SU-DHL-6 (cell line): ENCODE results near the gene BIN1.

ENCODE experiments used
- H2AFZ ChIP-seq: fragments of 200-600 bp; sonication (generic); 2 replicates; pipeline ENCODE4 v1.6.1; 2014; ENCODE audit warnings: low read depth, mild to moderate bottlenecking, moderate library complexity, mixed read lengths, antibody characterized with exemption, low read length; ENCODE audit not compliant: severe bottlenecking
- H3F3A ChIP-seq: fragments of 200-600 bp; shearing (Covaris generic); 2 replicates; pipeline ENCODE4 v1.6.0; 2016; ENCODE audit warnings: antibody characterized with exemption, mild to moderate bottlenecking; ENCODE audit not compliant: insufficient read depth
- H3K27ac ChIP-seq: fragments of 200-600 bp; sonication (generic); 2 replicates; pipeline ENCODE4 v1.5.1; 2016; ENCODE audit warnings: low read depth, mild to moderate bottlenecking, low read length, moderate library complexity, mixed read lengths
- H3K27me3 ChIP-seq: fragments of 200-600 bp; sonication (generic), shearing (Covaris generic); 2 replicates; pipeline ENCODE4 v1.6.0; 2014; ENCODE audit warnings: mild to moderate bottlenecking, low read length
- H3K36me3 ChIP-seq: fragments of 200-600 bp; sonication (generic); 2 replicates; pipeline ENCODE4 v1.6.1; 2014; ENCODE audit warnings: mild to moderate bottlenecking, low read length, mixed read lengths
- H3K4me2 ChIP-seq: fragments of 300-600, 200-600 bp; shearing (Covaris generic), sonication (generic); 2 replicates; pipeline ENCODE4 v1.6.0; 2014; ENCODE audit warnings: low read length, low read depth, mild to moderate bottlenecking; ENCODE audit not compliant: poor library complexity, severe bottlenecking
- H3K4me3 ChIP-seq: fragments of 200-600 bp; sonication (generic); 2 replicates; pipeline ENCODE4 v1.5.1; 2014; ENCODE audit warnings: antibody characterized with exemption, low read length, mild to moderate bottlenecking, mixed read lengths; ENCODE audit not compliant: insufficient read depth, poor library complexity, severe bottlenecking
- H3K79me2 ChIP-seq: fragments of 200-600 bp; sonication (generic); 2 replicates; pipeline ENCODE4 v1.6.1; 2014; ENCODE audit warnings: mild to moderate bottlenecking, low read length, moderate library complexity; ENCODE audit not compliant: insufficient read depth
- H3K9ac ChIP-seq: fragments of 200-600 bp; sonication (generic); 2 replicates; pipeline ENCODE4 v1.7.0; 2014; ENCODE audit warnings: mild to moderate bottlenecking, low read length
- H3K9me2 ChIP-seq: fragments of 200-600 bp; sonication (generic); replicated peaks from 2 replicates; pipeline ENCODE4 v1.6.1; 2014; ENCODE audit warnings: low read length; ENCODE audit not compliant: insufficient read depth
- H3K9me3 ChIP-seq: fragments of 200-600 bp; sonication (generic); 2 replicates; pipeline ENCODE4 v1.6.1; 2014; ENCODE audit warnings: low read length, mixed read lengths; ENCODE audit not compliant: insufficient read depth
- H4K20me1 ChIP-seq: fragments of 200-600 bp; sonication (generic); 2 replicates; pipeline ENCODE4 v1.6.1; 2014; ENCODE audit warnings: low read depth, mild to moderate bottlenecking, antibody characterized with exemption, low read length, moderate library complexity, mixed read lengths
- CTCF ChIP-seq: fragments of 200-600 bp; sonication (generic); IDR thresholded peaks from one replicate; pipeline ENCODE4 v1.5.1; 2017; ENCODE audit warnings: antibody characterized with exemption, mild to moderate bottlenecking, low read length, moderate library complexity; ENCODE audit not compliant: insufficient read depth, poor library complexity, severe bottlenecking
- EZH2phosphoT487 ChIP-seq: fragments of 200-600 bp; sonication (generic), shearing (Covaris generic); conservative IDR thresholded peaks from 2 replicates; pipeline ENCODE4 v1.6.1; 2018; ENCODE audit warnings: mild to moderate bottlenecking, antibody characterized with exemption, low read length, moderate library complexity, mixed read lengths

Gene BIN1

GRCh38 chr2:127087791-127088495, 19.0 kb downstream of the BIN1 start:
- Histone ChIP-seq H4K20me1 (no peaks in the 10 kb centered on the region), H3K9me3 (no peaks in the 10 kb centered on the region), H3K79me2 (no peaks in the 10 kb centered on the region), H3K36me3 (no peaks in the 10 kb centered on the region), H3K9ac (no peak overlapping the region), H3K4me3 (no peak overlapping the region), H2AFZ (no peak overlapping the region), H3F3A (no peaks in the 10 kb centered on the region), H3K27ac (no peak overlapping the region), H3K4me2 (no peak overlapping the region), H3K9me2 (no peaks in the 10 kb centered on the region), H3K27me3 (no peaks in the 10 kb centered on the region)
- TF ChIP-seq CTCF (no peak), EZH2phosphoT487 (no peak)

DNA sequence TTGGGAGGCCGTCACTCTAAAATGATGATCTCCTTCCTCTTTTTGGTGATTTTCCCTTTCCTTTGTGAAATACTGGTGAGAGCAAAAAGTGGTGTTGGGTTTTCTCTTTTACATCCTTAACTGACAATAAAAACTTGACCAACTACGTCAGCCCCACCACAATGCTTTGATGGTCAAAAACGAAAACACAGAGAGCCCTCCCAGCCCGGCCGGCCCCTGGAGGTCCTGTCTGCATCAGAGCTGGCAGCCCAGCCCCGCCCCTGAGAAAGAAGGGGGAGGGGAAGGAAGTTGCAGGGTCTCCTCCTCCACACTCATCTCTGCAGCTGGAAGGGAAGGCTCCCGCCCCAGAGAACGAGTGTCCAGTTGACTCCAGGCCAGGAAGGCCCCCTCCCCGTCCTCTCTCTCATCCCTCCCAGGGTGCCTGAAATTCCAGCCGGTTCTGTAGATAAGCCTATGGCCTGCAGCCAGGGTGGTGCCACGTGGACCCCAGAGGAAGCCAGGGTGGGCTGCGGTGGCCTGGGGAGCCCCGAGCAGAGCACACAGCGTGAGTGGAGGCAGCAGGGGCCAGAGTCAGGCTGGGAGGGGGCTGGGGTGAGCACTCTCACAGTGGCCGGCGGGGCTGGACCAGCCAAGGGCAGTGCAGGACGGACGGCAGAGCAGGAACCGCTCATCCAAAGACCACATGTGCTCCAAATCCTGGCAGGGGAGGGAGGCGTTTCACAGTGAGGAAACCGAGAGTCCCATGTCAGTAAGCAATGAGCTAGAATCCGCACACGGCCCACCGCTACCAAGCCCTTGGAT, 19.8 kb downstream of the BIN1 start:
- no peaks in the 10 kb centered on the region for H4K20me1 ChIP-seq
- no peaks in the 10 kb centered on the region for H3K79me2 ChIP-seq
- H2AFZ ChIP-seq: no peak overlapping the region
- H3K27ac ChIP-seq: no peak overlapping the region
- no peaks in the 10 kb centered on the region for H3F3A ChIP-seq
- H3K4me2 ChIP-seq: no peak overlapping the region
- H3K9ac ChIP-seq: no peak overlapping the region
- no peaks in the 10 kb centered on the region for H3K9me3 ChIP-seq
- H3K9me2 ChIP-seq: no peaks in the 10 kb centered on the region
- TF ChIP-seq EZH2phosphoT487 (no peak), CTCF (no peak)
- no peaks in the 10 kb centered on the region for H3K27me3 ChIP-seq
- no peaks in the 10 kb centered on the region for H3K36me3 ChIP-seq
- no peak overlapping the region for H3K4me3 ChIP-seq

DNA sequence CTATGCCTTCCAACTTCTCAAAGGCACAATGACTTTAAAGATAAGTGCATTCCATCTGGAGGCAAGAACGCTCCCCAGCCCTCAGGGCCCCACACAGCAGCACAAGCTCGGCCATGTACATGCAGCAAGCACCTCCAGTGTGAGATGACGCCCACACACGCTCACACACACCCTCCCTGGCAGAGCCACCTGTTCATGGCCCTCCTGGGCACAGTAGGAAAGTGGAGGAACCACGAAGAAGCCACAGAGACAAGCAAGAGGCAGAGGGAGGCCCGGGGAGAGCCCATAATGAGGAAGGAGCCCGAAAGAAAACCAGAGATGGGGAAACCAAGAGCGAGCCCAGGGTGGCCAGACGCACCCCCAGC, 21.7 kb downstream of the BIN1 start:
- Histone ChIP-seq H3K79me2 (no peaks in the 10 kb centered on the region), H3K9ac (no peak overlapping the region), H3F3A (no peaks in the 10 kb centered on the region), H3K4me2 (no peak overlapping the region), H3K9me2 (no peaks in the 10 kb centered on the region), H2AFZ (no peak overlapping the region), H3K9me3 (no peaks in the 10 kb centered on the region), H3K27ac (no peak overlapping the region), H4K20me1 (no peaks in the 10 kb centered on the region), H3K27me3 (no peaks in the 10 kb centered on the region), H3K4me3 (no peak overlapping the region), H3K36me3 (no peaks in the 10 kb centered on the region)
- TF ChIP-seq EZH2phosphoT487 (no peak), CTCF (no peak)
